WTC11 (cell line): ENCODE results near the gene LRRC28. TPM values are rescaled to one million over a fixed set of nuclear protein-coding genes. Genes with fewer than 3 reads are reported as not detected.

ENCODE experiments used
- ATAC-seq: fragments of 200-7000 bp; cut with Tn5 transposase; 2 replicates; pipeline ENCODE4 v1.10.0; 2021; ENCODE audit warnings: mild to moderate bottlenecking, moderate library complexity
- CTCF ChIA-PET: fragments of 300-600 bp; sonication (Branson Sonifier 250); formaldehyde crosslinking; loops from one replicate; lab custom pipeline; 2021; ENCODE audit warnings: antibody characterized with exemption; lab: Charles Lee
- POLR2A ChIA-PET: fragments of 350-600 bp; sonication (Branson Sonifier 250); formaldehyde crosslinking; loops from one replicate; lab custom pipeline; 2021; ENCODE audit warnings: antibody characterized with exemption; lab: Charles Lee
- DNase-seq: peaks from one replicate; pipeline ENCODE4 v3.0.0; 2021; ENCODE audit warnings: low spot score
- H3K27ac Mint-ChIP-seq: 2 replicates; pipeline ENCODE4 v1.8.0; 2021; ENCODE audit warnings: mixed read lengths
- H3K27me3 Mint-ChIP-seq: 2 replicates; pipeline ENCODE4 v1.8.0; 2021; ENCODE audit warnings: low read depth, mild to moderate bottlenecking, moderate library complexity, mixed read lengths
- H3K36me3 Mint-ChIP-seq: 2 replicates; pipeline ENCODE4 v1.8.0; 2021; ENCODE audit warnings: mixed read lengths
- H3K4me1 Mint-ChIP-seq: 2 replicates; pipeline ENCODE4 v1.8.0; 2022; ENCODE audit warnings: mixed read lengths
- H3K4me3 Mint-ChIP-seq: 2 replicates; pipeline ENCODE4 v1.8.0; 2021; ENCODE audit warnings: mild to moderate bottlenecking, moderate library complexity, mixed read lengths
- H3K9me3 Mint-ChIP-seq: 2 replicates; pipeline ENCODE4 v1.8.0; 2021; ENCODE audit warnings: mixed read lengths
- ATF6 ChIP-seq: sonication (generic); formaldehyde crosslinking; IDR thresholded peaks from 2 replicates; pipeline ENCODE4 v1.8.1; 2023; ENCODE audit warnings: mild to moderate bottlenecking, missing genetic modification reagents
- FOXK1 ChIP-seq: sonication (generic); formaldehyde crosslinking; IDR thresholded peaks from 2 replicates; pipeline ENCODE4 v1.8.0; 2022; ENCODE audit warnings: mild to moderate bottlenecking, moderate library complexity, missing genetic modification reagents
- FOXP1 ChIP-seq: sonication (generic); formaldehyde crosslinking; IDR thresholded peaks from 2 replicates; pipeline ENCODE4 v1.8.0; 2022; ENCODE audit warnings: missing genetic modification reagents, mild to moderate bottlenecking, moderate library complexity, borderline replicate concordance
- HMGA2 ChIP-seq: fragments of 250-450 bp; sonication (Bioruptor Pico); IDR thresholded peaks from 2 replicates; pipeline ENCODE4 v1.4.0; 2021; ENCODE audit warnings: mild to moderate bottlenecking, moderate library complexity
- KAT7 ChIP-seq: sonication (generic); formaldehyde crosslinking; IDR thresholded peaks from 2 replicates; pipeline ENCODE4 v1.8.1; 2023; ENCODE audit warnings: missing genetic modification reagents, mild to moderate bottlenecking, borderline replicate concordance
- MAX ChIP-seq: sonication (generic); formaldehyde crosslinking; IDR thresholded peaks from 2 replicates; pipeline ENCODE4 v1.8.0; 2022; ENCODE audit warnings: mild to moderate bottlenecking, missing genetic modification reagents
- NFYB ChIP-seq: sonication (generic); formaldehyde crosslinking; conservative IDR thresholded peaks from 2 replicates; pipeline ENCODE4 v1.8.0; 2022; ENCODE audit warnings: low read depth, missing genetic modification reagents
- NR1H2 ChIP-seq: sonication (generic); formaldehyde crosslinking; IDR thresholded peaks from 2 replicates; pipeline ENCODE4 v1.9.0; 2021; ENCODE audit warnings: mild to moderate bottlenecking, moderate library complexity, missing genetic modification reagents
- SP1 ChIP-seq: sonication (generic); formaldehyde crosslinking; conservative IDR thresholded peaks from 2 replicates; pipeline ENCODE4 v1.8.1; 2022; ENCODE audit warnings: missing genetic modification reagents
- STAT6 ChIP-seq: sonication (generic); formaldehyde crosslinking; conservative IDR thresholded peaks from 2 replicates; pipeline ENCODE4 v1.8.1; 2023; ENCODE audit warnings: mild to moderate bottlenecking, low read depth, missing genetic modification reagents, moderate library complexity
- TEAD1 ChIP-seq: sonication (generic); formaldehyde crosslinking; IDR thresholded peaks from 2 replicates; pipeline ENCODE4 v1.8.0; 2022; ENCODE audit warnings: mild to moderate bottlenecking, missing genetic modification reagents
- USF2 ChIP-seq: sonication (generic); formaldehyde crosslinking; IDR thresholded peaks from 2 replicates; pipeline ENCODE4 v1.8.1; 2023; ENCODE audit warnings: mild to moderate bottlenecking, missing genetic modification reagents, moderate library complexity
- ZBTB21 ChIP-seq: sonication (generic); formaldehyde crosslinking; IDR thresholded peaks from 2 replicates; pipeline ENCODE4 v1.8.1; 2023; ENCODE audit warnings: mild to moderate bottlenecking, missing genetic modification reagents, borderline replicate concordance
- ZMAT4 ChIP-seq: fragments of 250-450 bp; sonication (Bioruptor Pico); IDR thresholded peaks from 2 replicates; pipeline ENCODE4 v1.9.0; 2021; ENCODE audit warnings: mild to moderate bottlenecking
- ZNF138 ChIP-seq: sonication (generic); formaldehyde crosslinking; conservative IDR thresholded peaks from 2 replicates; pipeline ENCODE4 v1.8.1; 2022; ENCODE audit warnings: mild to moderate bottlenecking, moderate library complexity, missing genetic modification reagents
- total RNA-seq: library from RNA; stranded (reverse); gene quantifications from 3 replicates; pipeline ENCODE4 v1.2.3, GENCODE V29; 2021

LRRC28 gene
- total RNA-seq, 1 experiment from 2014 or later: 18.4 TPM

GRCh38 chr15:99413955-99414754 is 162.9 kb downstream of the LRRC28 start:
- H3K27ac Mint-ChIP-seq: no peak overlapping the region
- no peak for ATAC-seq
- CTCF ChIA-PET: no interaction called here
- no peaks in the 10 kb centered on the region; the same call in 1 of the 2 replicates for H3K4me1 Mint-ChIP-seq
- peaks cover 5% of the 10 kb centered on the region; the same call in 1 of the 2 replicates for H3K9me3 Mint-ChIP-seq
- H3K36me3 Mint-ChIP-seq: no peaks in the 10 kb centered on the region
- H3K4me3 Mint-ChIP-seq: no peak overlapping the region
- no peak for DNase-seq
- TF ChIP-seq FOXP1 (CRISPR knock-in tag) (0 out of 2 replicates have a peak, but pooled peaks have one; percentile 22), ATF6 (CRISPR knock-in tag) (no peak)
- no peaks in the 10 kb centered on the region for H3K27me3 Mint-ChIP-seq
- POLR2A ChIA-PET: no interaction called here

GRCh38 chr15:99414755-99415731 is 163.8 kb downstream of the LRRC28 start:
- DNase-seq (no peak), ATAC-seq (no peak)
- no peak for TF ChIP-seq NR1H2 (CRISPR knock-in tag)
- no peaks in the 10 kb centered on the region for H3K36me3 Mint-ChIP-seq
- H3K27ac Mint-ChIP-seq: no peak overlapping the region
- POLR2A ChIA-PET: no interaction called here
- no peaks in the 10 kb centered on the region; the same call in 1 of the 2 replicates for H3K4me1 Mint-ChIP-seq
- H3K9me3 Mint-ChIP-seq: peaks cover 5% of the 10 kb centered on the region; the same call in 1 of the 2 replicates
- CTCF ChIA-PET: interaction anchor here (1.2 to 2.1 kb wide), 2 partner anchors 90 to 289 kb away, joined by 3 to 12 read pairs; no protein-coding TSS in a partner anchor
- H3K27me3 Mint-ChIP-seq: no peaks in the 10 kb centered on the region
- no peak overlapping the region for H3K4me3 Mint-ChIP-seq

GRCh38 chr15:99416191-99417188 is 165.2 kb downstream of the LRRC28 start:
- ATAC-seq (peak; percentile 77), DNase-seq (peak; percentile 33)
- Mint-ChIP-seq H3K36me3 (no peaks in the 10 kb centered on the region), H3K27me3 (peaks cover 2% of the 10 kb centered on the region; the same call in 1 of the 2 replicates), H3K27ac (no peak overlapping the region), H3K9me3 (peaks cover 6% of the 10 kb centered on the region), H3K4me3 (no peak overlapping the region), H3K4me1 (peaks cover 8% of the 10 kb centered on the region; the same call in 1 of the 2 replicates)
- CTCF ChIA-PET: interaction anchor here (0.8 to 2.1 kb wide), 3 partner anchors 88 to 288 kb away, joined by 3 to 12 read pairs (median 3); no protein-coding TSS in a partner anchor
- POLR2A ChIA-PET: no interaction called here
- TF ChIP-seq TEAD1 (no peak), ZNF138 (CRISPR knock-in tag) (no peak), ZBTB21 (CRISPR knock-in tag) (0 out of 2 replicates have a peak, but pooled peaks have one; percentile 35), HMGA2 (no peak), MAX (CRISPR knock-in tag) (no peak)

GRCh38 chr15:99421172-99421656 is 169.9 kb downstream of the LRRC28 start:
- Mint-ChIP-seq H3K9me3 (peaks cover 12% of the 10 kb centered on the region), H3K4me3 (no peak overlapping the region), H3K27ac (no peak overlapping the region), H3K27me3 (peaks cover 2% of the 10 kb centered on the region; the same call in 1 of the 2 replicates), H3K4me1 (peaks cover 11% of the 10 kb centered on the region; the same call in 1 of the 2 replicates), H3K36me3 (no peaks in the 10 kb centered on the region)
- ChIA-PET CTCF (interaction anchor here (1.1 to 1.8 kb wide), 3 partner anchors 12 to 283 kb away, joined by 3 to 12 read pairs (median 4); no protein-coding TSS in a partner anchor), POLR2A (no interaction called here)
- peak; percentile 45 for DNase-seq
- ATAC-seq: peak; percentile 51
- TF ChIP-seq SP1 (CRISPR knock-in tag) (no peak), FOXK1 (CRISPR knock-in tag) (peak; percentile 50; the same call in 1 of the 2 replicates), STAT6 (no peak), MAX (CRISPR knock-in tag) (no peak), NFYB (no peak), KAT7 (no peak), USF2 (CRISPR knock-in tag) (no peak), ZMAT4 (CRISPR knock-in tag) (no peak)
